GM10266 (cell line): ENCODE measurements around the gene MFSD12.

ENCODE experiments used
- DNase-seq: peaks from one replicate; pipeline ENCODE4 v3.0.0; 2012; ENCODE audit errors: extremely low spot score
- TF ChIP-seq, protein P1 (sequence below): IDR thresholded peaks from 2 replicates; pipeline ENCODE4 v1.5.1; 2012; ENCODE audit warnings: mild to moderate bottlenecking, low read depth; ENCODE audit not compliant: control insufficient read depth, insufficient read depth; ENCODE audit errors: missing control alignments

The MFSD12 gene

DNA sequence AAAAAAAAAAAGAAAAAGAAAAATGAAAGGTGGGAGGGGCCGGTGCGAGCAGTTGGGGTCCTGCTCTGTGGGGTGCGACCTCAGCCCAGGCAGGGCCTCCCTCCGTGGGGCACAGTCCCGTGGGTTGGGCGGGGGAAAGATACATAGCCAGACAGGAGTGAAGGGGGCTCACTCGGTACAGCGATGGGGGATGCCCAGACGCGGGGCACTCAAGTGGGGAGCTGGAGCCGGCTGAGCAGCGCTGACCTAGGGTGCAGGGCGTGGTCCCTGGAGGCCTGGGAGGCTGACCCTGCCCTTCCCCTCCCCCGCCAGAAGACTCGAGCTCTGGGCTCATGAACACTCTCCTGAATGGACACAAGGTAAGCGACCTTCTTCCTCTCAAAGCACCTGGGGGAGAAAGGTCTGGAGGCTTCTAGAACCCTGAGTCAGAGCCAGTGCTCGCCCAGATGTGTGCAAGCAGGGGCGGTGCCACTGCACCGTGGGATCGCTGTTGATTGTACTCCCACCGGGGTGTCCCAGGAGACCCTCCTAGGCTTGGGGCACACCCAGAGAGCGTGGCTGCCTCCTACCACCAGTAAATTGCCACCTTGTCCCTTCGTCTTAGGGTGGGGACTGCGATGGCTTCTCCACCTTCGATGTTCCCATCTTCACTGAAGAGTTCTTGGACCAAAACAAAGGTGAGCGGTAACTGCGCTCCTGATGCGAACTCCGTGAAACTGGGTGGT, 18.7 kb upstream of the MFSD12 start:
- TF ChIP-seq, protein P1, sequence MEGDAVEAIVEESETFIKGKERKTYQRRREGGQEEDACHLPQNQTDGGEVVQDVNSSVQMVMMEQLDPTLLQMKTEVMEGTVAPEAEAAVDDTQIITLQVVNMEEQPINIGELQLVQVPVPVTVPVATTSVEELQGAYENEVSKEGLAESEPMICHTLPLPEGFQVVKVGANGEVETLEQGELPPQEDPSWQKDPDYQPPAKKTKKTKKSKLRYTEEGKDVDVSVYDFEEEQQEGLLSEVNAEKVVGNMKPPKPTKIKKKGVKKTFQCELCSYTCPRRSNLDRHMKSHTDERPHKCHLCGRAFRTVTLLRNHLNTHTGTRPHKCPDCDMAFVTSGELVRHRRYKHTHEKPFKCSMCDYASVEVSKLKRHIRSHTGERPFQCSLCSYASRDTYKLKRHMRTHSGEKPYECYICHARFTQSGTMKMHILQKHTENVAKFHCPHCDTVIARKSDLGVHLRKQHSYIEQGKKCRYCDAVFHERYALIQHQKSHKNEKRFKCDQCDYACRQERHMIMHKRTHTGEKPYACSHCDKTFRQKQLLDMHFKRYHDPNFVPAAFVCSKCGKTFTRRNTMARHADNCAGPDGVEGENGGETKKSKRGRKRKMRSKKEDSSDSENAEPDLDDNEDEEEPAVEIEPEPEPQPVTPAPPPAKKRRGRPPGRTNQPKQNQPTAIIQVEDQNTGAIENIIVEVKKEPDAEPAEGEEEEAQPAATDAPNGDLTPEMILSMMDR, result no peak
- no peak for DNase-seq

DNA sequence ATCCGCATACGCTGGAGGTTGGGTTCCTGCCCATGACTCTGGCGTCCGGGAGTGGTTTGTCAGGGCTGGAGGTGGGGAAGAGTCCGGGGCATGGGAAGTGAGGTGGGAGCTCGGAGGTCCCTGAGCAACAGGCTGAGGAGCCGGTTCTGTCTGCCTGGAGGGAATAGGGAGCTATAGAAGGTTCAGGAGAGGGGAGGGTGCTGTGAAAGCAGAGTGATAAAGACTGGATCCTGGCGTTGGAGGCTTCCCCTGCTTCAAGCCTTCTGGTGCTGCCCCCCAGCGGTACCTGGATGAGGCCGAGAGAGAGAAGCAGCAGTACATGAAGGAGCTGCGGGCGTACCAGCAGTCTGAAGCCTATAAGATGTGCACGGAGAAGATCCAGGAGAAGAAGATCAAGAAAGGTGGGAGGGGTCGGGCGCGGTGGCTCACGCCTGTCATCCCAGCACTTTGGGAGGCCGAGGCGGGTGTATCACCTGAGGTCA, 17.9 kb upstream of the MFSD12 start:
- DNase-seq, result no peak
- TF ChIP-seq, protein P1, result no peak

DNA sequence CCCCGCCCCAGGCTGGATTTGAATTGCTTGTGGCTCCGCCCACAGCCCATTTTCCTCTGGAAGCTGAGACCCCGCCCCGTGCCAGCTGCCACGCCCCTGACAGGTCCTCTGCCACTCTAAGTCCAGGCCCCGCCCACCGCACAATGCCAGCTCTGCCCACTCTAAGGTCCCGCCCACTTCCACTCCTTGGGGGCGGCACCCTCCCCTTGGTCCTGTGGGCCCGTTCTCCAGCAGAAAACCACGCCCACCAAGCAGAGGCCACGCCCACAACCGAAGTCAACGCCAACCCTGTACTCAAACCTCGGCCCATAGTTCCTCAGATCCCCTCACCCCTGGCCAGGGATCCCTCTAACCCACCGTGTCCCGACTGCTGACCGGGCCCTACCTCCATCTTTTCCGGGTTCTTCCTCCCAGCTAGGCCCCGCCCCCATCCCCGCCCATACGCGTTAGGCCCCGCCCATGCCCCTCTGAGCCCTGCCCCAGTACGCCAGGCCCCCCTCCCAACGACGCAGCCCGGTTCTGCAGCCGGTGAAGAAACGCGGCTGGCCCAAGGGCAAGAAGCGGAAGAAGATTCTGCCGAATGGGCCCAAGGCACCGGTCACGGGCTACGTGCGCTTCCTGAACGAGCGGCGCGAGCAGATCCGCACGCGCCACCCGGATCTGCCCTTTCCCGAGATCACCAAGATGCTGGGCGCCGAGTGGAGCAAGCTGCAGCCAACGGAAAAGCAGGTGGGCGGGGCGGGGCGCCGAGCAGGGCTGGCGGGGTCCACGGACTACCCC, 16.7 kb upstream of the MFSD12 start:
- TF ChIP-seq, protein P1, result no peak
- DNase-seq, result peak; percentile 97

DNA sequence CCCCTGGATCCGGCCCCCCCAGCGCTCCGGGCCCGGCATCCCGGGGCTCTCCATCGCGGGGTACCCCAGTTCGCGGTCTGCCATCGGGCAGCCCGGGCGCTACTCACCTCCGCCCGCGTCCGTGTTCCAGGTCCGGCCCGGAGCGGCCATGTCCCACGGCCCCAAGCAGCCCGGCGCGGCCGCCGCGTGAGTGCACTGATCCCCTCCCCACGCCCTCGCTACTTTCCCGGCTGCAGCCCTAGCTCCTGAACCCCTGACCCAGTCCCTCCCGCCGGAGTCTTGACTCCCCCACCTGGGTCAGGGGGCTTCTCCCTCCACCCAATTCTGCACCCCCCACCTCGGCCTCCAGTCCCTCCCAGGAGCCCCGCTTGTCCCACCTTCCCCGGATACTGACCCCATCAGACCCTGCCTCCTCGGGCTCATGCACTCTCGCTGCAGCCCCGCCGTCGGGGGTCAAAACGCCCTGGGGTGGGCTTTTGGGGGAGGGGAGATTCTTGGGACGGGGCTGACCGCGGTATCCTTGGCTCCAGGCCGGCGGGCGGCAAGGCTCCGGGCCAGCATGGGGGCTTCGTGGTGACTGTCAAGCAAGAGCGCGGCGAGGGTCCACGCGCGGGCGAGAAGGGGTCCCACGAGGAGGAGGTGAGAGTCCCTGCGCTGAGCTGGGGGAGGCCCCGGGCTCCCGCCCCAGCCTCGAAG, 15.9 kb upstream of the MFSD12 start:
- DNase-seq, result no peak
- TF ChIP-seq, protein P1, result no peak

DNA sequence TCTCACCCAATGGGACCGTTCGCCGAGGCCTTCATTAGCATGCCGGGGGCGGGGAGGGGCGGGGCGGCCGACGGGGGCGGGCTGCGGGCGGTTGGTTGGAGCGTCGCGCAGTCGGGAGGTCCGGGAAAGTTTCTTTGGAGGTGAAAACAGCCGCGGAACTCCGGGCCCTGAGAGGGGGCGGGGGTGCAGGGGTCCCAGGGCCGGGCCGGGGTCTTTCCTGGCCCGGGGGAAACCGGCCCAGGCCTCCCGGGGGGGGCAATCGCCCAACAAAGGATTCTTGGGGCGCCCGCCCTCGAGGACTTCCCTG, 15.4 kb upstream of the MFSD12 start, which contains the start of gene HMG20B:
HMG20B (plus strand) TSS at position 90 of the 307 bp plus-strand sequence. CDS start 366 bp downstream, outside the sequence.
- DNase-seq, result no peak
- TF ChIP-seq, protein P1, result no peak

DNA sequence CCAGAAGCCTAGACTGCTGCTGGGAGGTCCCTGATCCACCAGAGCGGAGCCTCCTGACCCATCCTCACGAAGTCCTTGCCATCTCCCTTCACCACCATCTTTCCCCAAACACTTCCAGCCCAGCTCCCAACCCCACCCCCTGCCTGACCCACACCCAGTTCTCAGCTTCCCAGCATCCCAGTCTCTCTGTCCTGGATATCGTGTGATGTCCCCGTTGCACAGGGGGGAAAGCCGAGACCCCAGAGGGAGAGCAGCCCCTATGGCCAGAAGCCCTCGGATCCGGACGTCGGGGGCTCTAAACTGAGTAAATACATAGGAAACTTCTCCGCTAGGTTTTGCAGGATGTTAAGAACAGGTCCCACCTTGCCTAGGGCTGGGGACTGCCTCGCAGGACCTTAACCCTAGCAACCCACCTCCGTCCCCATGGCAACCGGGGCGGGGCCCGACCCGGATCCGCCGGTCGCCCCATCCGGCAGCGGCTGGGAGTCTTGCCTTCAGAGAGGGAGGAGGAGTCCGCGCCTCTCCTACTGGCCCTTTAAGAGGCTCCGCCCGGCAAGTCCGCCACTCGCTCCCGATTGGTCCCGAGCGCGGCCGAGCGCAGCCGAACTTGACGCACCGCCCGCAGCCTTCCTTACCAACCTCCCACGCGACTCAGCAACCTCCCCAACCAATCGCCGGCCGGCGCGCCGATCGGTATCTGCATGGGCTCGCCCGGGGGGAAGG, 14.9 kb upstream of the MFSD12 start:
- TF ChIP-seq, protein P1, result no peak
- peak; percentile 99 for DNase-seq
